K562 (cell line): ENCODE results near the gene DHRS2. TPM values are rescaled to one million over a fixed set of nuclear protein-coding genes. Genes with fewer than 3 reads are reported as not detected.

Source experiments
- CREB1 ChIP-seq, 2 experiments: sonication (generic) in 1 of 2; formaldehyde crosslinking in 1 of 2; IDR thresholded peaks; 2 replicates each; pipeline versions ENCODE4 v1.6.1 to v1.8.0; 2012 to 2022; ENCODE audit warnings: inconsistent platforms in 1 of 2, mild to moderate bottlenecking in 1 of 2, missing genetic modification reagents in 1 of 2, moderate library complexity in 1 of 2
- CTCF ChIP-seq, 3 experiments: IDR thresholded peaks in 2 of 3; conservative IDR thresholded peaks in 1 of 3; 2 replicates each; pipeline ENCODE4 v1.5.1; 2011 to 2012; ENCODE audit warnings: low read length in 3 of 3, mild to moderate bottlenecking in 3 of 3, control low read depth in 2 of 3, improper control_type of control experiment in 1 of 3, inconsistent platforms in 1 of 3, low read depth in 1 of 3, mixed read lengths in 1 of 3, moderate library complexity in 1 of 3; ENCODE audit not compliant: insufficient read depth in 2 of 3
- ESRRB ChIP-seq: fragments of 250-450 bp; sonication (Bioruptor Pico); IDR thresholded peaks from 2 replicates; pipeline ENCODE4 v1.5.0; 2020; ENCODE audit warnings: mild to moderate bottlenecking, moderate library complexity, borderline replicate concordance
- ETS1 ChIP-seq: conservative IDR thresholded peaks from 2 replicates; pipeline ENCODE4 v1.6.1; 2011; ENCODE audit warnings: low read depth, mild to moderate bottlenecking, low read length; ENCODE audit not compliant: control insufficient read depth
- GTF2A2 ChIP-seq: IDR thresholded peaks from 2 replicates; pipeline ENCODE4 v1.6.1; 2016; ENCODE audit warnings: mild to moderate bottlenecking, missing genetic modification characterization, missing compliant biosample characterization
- IRF9 ChIP-seq: fragments of 450-650 bp; IDR thresholded peaks from 2 replicates; pipeline ENCODE4 v1.6.1; 2016; ENCODE audit warnings: missing biosample characterization, missing genetic modification characterization
- KDM1A ChIP-seq, 2 experiments: fragments of 450-650 bp; IDR thresholded peaks; 2 replicates each; pipeline ENCODE4 v1.6.1; 2016; ENCODE audit warnings: mild to moderate bottlenecking in 2 of 2
- KDM5B ChIP-seq: fragments of 200-600 bp; sonication (generic); IDR thresholded peaks from 2 replicates; pipeline ENCODE4 v1.6.1; 2012; ENCODE audit warnings: low read depth, mild to moderate bottlenecking, moderate library complexity, low read length, control low read depth, inconsistent platforms; ENCODE audit not compliant: insufficient replicate concordance
- MAFG ChIP-seq: fragments of 450-650 bp; conservative IDR thresholded peaks from 2 replicates; pipeline ENCODE4 v1.6.1; 2016; ENCODE audit warnings: missing genetic modification characterization, missing compliant biosample characterization
- NFRKB ChIP-seq: fragments of 450-650 bp; IDR thresholded peaks from 2 replicates; pipeline ENCODE4 v1.6.1; 2016; ENCODE audit warnings: low read depth
- NR2C1 ChIP-seq, 2 experiments: fragments of 450-650 bp; IDR thresholded peaks; 2 replicates each; pipeline ENCODE4 v1.6.1; 2017; ENCODE audit warnings: mild to moderate bottlenecking in 2 of 2, antibody characterized with exemption in 1 of 2, inconsistent platforms in 1 of 2, missing compliant biosample characterization in 1 of 2, missing genetic modification characterization in 1 of 2
- NR2C2 ChIP-seq, 2 experiments: fragments of 200-800 bp in 1 of 2; sonication (Bioruptor generic) in 1 of 2; sonication (generic) in 1 of 2; formaldehyde crosslinking in 1 of 2; IDR thresholded peaks; 2 replicates each; pipeline versions ENCODE4 v1.6.1 to v1.8.0; 2016 to 2022; ENCODE audit warnings: mild to moderate bottlenecking in 1 of 2, missing compliant biosample characterization in 1 of 2, missing genetic modification characterization in 1 of 2, missing genetic modification reagents in 1 of 2
- POLR2A ChIP-seq: fragments of 450-650 bp; conservative IDR thresholded peaks from 2 replicates; pipeline ENCODE4 v1.6.1; 2016
- POLR2B ChIP-seq: fragments of 450-650 bp; IDR thresholded peaks from 2 replicates; pipeline ENCODE4 v1.6.1; 2018; ENCODE audit warnings: low read depth; ENCODE audit not compliant: partially characterized antibody
- POLR2H ChIP-seq: IDR thresholded peaks from 2 replicates; pipeline ENCODE4 v1.6.1; 2016; ENCODE audit warnings: missing genetic modification characterization, low read depth, mild to moderate bottlenecking, control low read depth, missing compliant biosample characterization, moderate library complexity
- RBFOX2 ChIP-seq: fragments of 200-400 bp; formaldehyde crosslinking; IDR thresholded peaks from 2 replicates; pipeline ENCODE4 v1.6.1; 2017; ENCODE audit warnings: low read depth, mild to moderate bottlenecking, low read length, moderate library complexity
- SUPT5H ChIP-seq: fragments of 450-650 bp; IDR thresholded peaks from 2 replicates; pipeline ENCODE4 v1.6.1; 2016
- ZNF274 ChIP-seq: IDR thresholded peaks from 2 replicates; pipeline ENCODE4 v1.6.1; 2011; ENCODE audit warnings: low read depth, mild to moderate bottlenecking, low read length, moderate library complexity, borderline replicate concordance
- ZNF408 ChIP-seq: fragments of 250-450 bp; sonication (Bioruptor Pico); IDR thresholded peaks from 2 replicates; pipeline ENCODE4 v1.4.0; 2020; ENCODE audit warnings: low read depth, mild to moderate bottlenecking, moderate library complexity
- ZNF511 ChIP-seq: sonication (generic); formaldehyde crosslinking; IDR thresholded peaks from 2 replicates; pipeline ENCODE4 v1.8.0; 2022; ENCODE audit warnings: mild to moderate bottlenecking, missing genetic modification reagents
- ZNF586 ChIP-seq: fragments of 450-650 bp; formaldehyde crosslinking; conservative IDR thresholded peaks from 2 replicates; pipeline ENCODE4 v1.4.0; 2020; ENCODE audit warnings: mild to moderate bottlenecking, moderate library complexity
- polyA plus RNA-seq, 8 experiments: library from polyadenylated mRNA; depleted of rRNA in 4 of 8; stranded (reverse) in 5 of 8; unstranded in 3 of 8; fragments of >200 nt; fragmentation: Nextera tagmentation in 2 of 8; fragmentation: Illumina TruSeq in 1 of 8; extraction: Ambion mirVana in 2 of 8; extraction: Trizol in 1 of 8; gene quantifications; 2 replicates each; pipeline versions ENCODE4 v1.2.1 to v1.2.3, GENCODE V29; 2011 to 2014; ENCODE audit warnings: inconsistent platforms in 1 of 8, missing spikeins in 1 of 8
- total RNA-seq, 7 experiments: library from RNA; depleted of rRNA in 6 of 7; stranded (reverse); fragments of >200 nt in 6 of 7; fragmentation: Illumina TruSeq in 2 of 7; extraction: Trizol in 2 of 7; gene quantifications; 2 replicates each; pipeline versions ENCODE4 v1.2.1 to v1.2.3, GENCODE V29; 2011 to 2021; ENCODE audit warnings: low replicate concordance in 1 of 7

DHRS2 gene
- total and polyA plus RNA-seq, 9 of the 15 experiments (the other 6 are each of a cell fraction or from before 2014, with no cell fraction given): 2.9 to 96.8 (median 64.4) TPM

GRCh38 chr14:23636317-23637211 lies at the start of gene DHRS2 (continued):
- TF ChIP-seq CREB1 (IDR thresholded peaks at IDR 0.05) (no peak), CREB1 (CRISPR knock-in tag; IDR thresholded peaks at IDR 0.05) (no peak), NFRKB (no peak), CTCF (IDR thresholded peaks at IDR 0.05 in 2 of 3, conservative IDR thresholded peaks at IDR 0.05 in 1 of 3; ENCODE audit: insufficient read depth in 2 of 3, low read depth in 1 of 3, low read length in 3 of 3) (peak in 1 of 3 experiments; percentile 2; a peak in 1 of 6 replicates), POLR2A (peak; percentile 79), SUPT5H (peak; percentile 60; the same call in 1 of the 2 replicates), ZNF274 (no peak), ETS1 (no peak), ZNF408 (CRISPR knock-in tag) (no peak), IRF9 (tag) (no peak), KDM1A (IDR thresholded peaks at IDR 0.05) (no peak), POLR2H (tag) (peak; percentile 81), ESRRB (CRISPR knock-in tag) (no peak), ZNF511 (CRISPR knock-in tag) (no peak), ZNF586 (CRISPR knock-in tag) (no peak), KDM5B (peak; percentile 25), RBFOX2 (0 out of 2 replicates have a peak, but pooled peaks have one; percentile 43), MAFG (tag) (no peak), NR2C2 (CRISPR knock-in tag; IDR thresholded peaks at IDR 0.05) (no peak), NR2C2 (tag; IDR thresholded peaks at IDR 0.05) (no peak), GTF2A2 (tag) (0 out of 2 replicates have a peak, but pooled peaks have one; percentile 31), POLR2B (no peak), NR2C1 (IDR thresholded peaks at IDR 0.05) (no peak), NR2C1 (tag; IDR thresholded peaks at IDR 0.05) (no peak)
